OCI-LY7 (cell line): ENCODE results near the gene MAMDC2. TPM values are rescaled to one million over a fixed set of nuclear protein-coding genes. Genes with fewer than 3 reads are reported as not detected.

Experiments used
- BruUV-seq: library from RNA; stranded (reverse); fragments of 400-500 nt; replicated peaks from 2 replicates; lab custom pipeline; 2021; lab: Mats Ljungman, UMichigan
- CTCF ChIA-PET: fragments of 300-600 bp; sonication (Branson Sonifier 250); formaldehyde crosslinking; loops from one replicate; lab custom pipeline; 2022; ENCODE audit warnings: antibody characterized with exemption; ENCODE audit not compliant: unreplicated experiment; lab: Charles Lee
- POLR2A ChIA-PET: fragments of 300-600 bp; sonication (Branson Sonifier 250); formaldehyde crosslinking; loops from one replicate; lab custom pipeline; 2022; ENCODE audit warnings: antibody characterized with exemption; lab: Charles Lee
- DNase-seq: peaks from one replicate; pipeline ENCODE4 v3.0.0-alpha.2; 2015; ENCODE audit warnings: low spot score
- H2AFZ ChIP-seq: fragments of 200-600 bp; sonication (generic), shearing (Covaris generic); 2 replicates; pipeline ENCODE4 v1.6.1; 2014; ENCODE audit warnings: mild to moderate bottlenecking, antibody characterized with exemption, low read length, moderate library complexity
- H3K27ac ChIP-seq: fragments of 200-600 bp; sonication (generic); 2 replicates; pipeline ENCODE4 v1.5.1; 2014; ENCODE audit warnings: mixed run types, low read depth, mild to moderate bottlenecking, moderate library complexity, low read length, inconsistent platforms; ENCODE audit not compliant: poor library complexity, severe bottlenecking
- H3K36me3 ChIP-seq: fragments of 200-600 bp; sonication (generic); 2 replicates; pipeline ENCODE4 v1.6.1; 2014; ENCODE audit warnings: mild to moderate bottlenecking, antibody characterized with exemption, low read length, moderate library complexity, mixed read lengths; ENCODE audit not compliant: insufficient read depth
- H3K4me1 ChIP-seq: fragments of 200-600 bp; sonication (generic); 2 replicates; pipeline ENCODE4 v1.5.1; 2014; ENCODE audit warnings: mild to moderate bottlenecking, low read length; ENCODE audit not compliant: insufficient read depth, poor library complexity, severe bottlenecking
- H3K4me2 ChIP-seq: fragments of 200-600 bp; sonication (generic); 2 replicates; pipeline ENCODE4 v1.6.1; 2014; ENCODE audit warnings: mild to moderate bottlenecking, low read length
- H3K4me3 ChIP-seq: fragments of 200-600 bp; sonication (generic); 2 replicates; pipeline ENCODE4 v1.5.1; 2014; ENCODE audit warnings: mild to moderate bottlenecking, low read depth, low read length; ENCODE audit not compliant: poor library complexity, severe bottlenecking
- H3K79me2 ChIP-seq: fragments of 200-600 bp; sonication (generic); 2 replicates; pipeline ENCODE4 v1.6.1; 2016; ENCODE audit warnings: low read depth, mild to moderate bottlenecking, low read length, moderate library complexity, mixed read lengths; ENCODE audit not compliant: insufficient read depth
- H3K9me2 ChIP-seq: fragments of 200-600 bp; sonication (generic); 2 replicates; pipeline ENCODE4 v1.6.1; 2016; ENCODE audit warnings: mild to moderate bottlenecking, low read length, mixed read lengths; ENCODE audit not compliant: insufficient read depth
- H3K9me3 ChIP-seq: fragments of 200-600 bp; sonication (generic); 2 replicates; pipeline ENCODE4 v1.6.1; 2014; ENCODE audit warnings: mild to moderate bottlenecking, mixed run types, low read length, mixed read lengths
- H4K20me1 ChIP-seq: fragments of 200-600 bp; sonication (generic); 2 replicates; pipeline ENCODE4 v1.6.1; 2014; ENCODE audit warnings: mild to moderate bottlenecking, antibody characterized with exemption, low read length, moderate library complexity, mixed read lengths; ENCODE audit not compliant: insufficient read depth
- CTCF ChIP-seq: fragments of 200-600 bp; sonication (generic); conservative IDR thresholded peaks from 2 replicates; pipeline ENCODE4 v1.5.1; 2014; ENCODE audit warnings: mild to moderate bottlenecking, antibody characterized with exemption, low read length, moderate library complexity, mixed read lengths
- EZH2phosphoT487 ChIP-seq: fragments of 200-600 bp; sonication (generic); IDR thresholded peaks from 2 replicates; pipeline ENCODE4 v1.6.1; 2018; ENCODE audit warnings: low read depth, borderline replicate concordance, mild to moderate bottlenecking, mixed run types, antibody characterized with exemption, low read length, moderate library complexity, mixed read lengths
- intact Hi-C: fragments of 100-400 bp; cut with micrococcal nuclease; formaldehyde crosslinking; loops from one replicate; pipeline ENCODE4 v1.10.0; 2022; ENCODE audit not compliant: unreplicated experiment
- total RNA-seq, 2 experiments: library from RNA; depleted of rRNA in 1 of 2; stranded (reverse); fragments of >200 nt in 1 of 2; shearing (Covaris generic) in 1 of 2; gene quantifications; 2 replicates each; pipeline ENCODE4 v1.2.3, GENCODE V29; 2014 to 2022

The MAMDC2 gene
- total RNA-seq, 2 experiments from 2014 or later: not detected

GRCh38 chr9:70135176-70135575 lies 91.5 kb downstream of the MAMDC2 start:
- Histone ChIP-seq H3K9me3 (no peaks in the 10 kb centered on the region), H3K27ac (no peak overlapping the region), H3K9me2 (no peaks in the 10 kb centered on the region), H3K4me3 (no peak overlapping the region), H4K20me1 (no peaks in the 10 kb centered on the region), H2AFZ (no peak overlapping the region), H3K4me2 (no peak overlapping the region), H3K4me1 (no peaks in the 10 kb centered on the region), H3K79me2 (no peaks in the 10 kb centered on the region), H3K36me3 (no peaks in the 10 kb centered on the region)
- ChIA-PET CTCF (no interaction called here), POLR2A (no interaction called here)
- TF ChIP-seq EZH2phosphoT487: no peak
- no peak for TF ChIP-seq CTCF
- BruUV-seq: no TSS peak
- DNase-seq: no peak
- intact Hi-C loops: loop anchor here (10.0 kb wide), 1 partner anchor 60 kb away; no protein-coding TSS in a partner anchor

- CTCF ChIA-PET: no interaction called here
- Histone ChIP-seq H3K4me3 (no peak overlapping the region), H3K9me2 (no peaks in the 10 kb centered on the region), H4K20me1 (no peaks in the 10 kb centered on the region), H3K4me2 (no peak overlapping the region), H3K36me3 (no peaks in the 10 kb centered on the region), H3K79me2 (no peaks in the 10 kb centered on the region), H3K4me1 (no peaks in the 10 kb centered on the region), H3K27ac (no peak overlapping the region), H2AFZ (no peak overlapping the region), H3K9me3 (no peaks in the 10 kb centered on the region)
- POLR2A ChIA-PET: no interaction called here
- no peak for TF ChIP-seq CTCF
- TF ChIP-seq EZH2phosphoT487: no peak
- no peak for DNase-seq
- no TSS peak for BruUV-seq
- intact Hi-C loops: loop anchor here (10.0 kb wide), 1 partner anchor 58 kb away; no protein-coding TSS in a partner anchor
Observed at GRCh38 chr9:70136632-70137031, 93.0 kb downstream of the MAMDC2 start.

- Histone ChIP-seq H3K4me2 (no peak overlapping the region), H4K20me1 (no peaks in the 10 kb centered on the region), H3K9me3 (no peaks in the 10 kb centered on the region), H3K79me2 (no peaks in the 10 kb centered on the region), H2AFZ (no peak overlapping the region), H3K9me2 (no peaks in the 10 kb centered on the region), H3K36me3 (no peaks in the 10 kb centered on the region), H3K4me3 (no peak overlapping the region), H3K4me1 (no peaks in the 10 kb centered on the region), H3K27ac (no peak overlapping the region)
- CTCF ChIA-PET: no interaction called here
- TF ChIP-seq CTCF: no peak
- no peak for TF ChIP-seq EZH2phosphoT487
- DNase-seq: no peak
- intact Hi-C loops: loop anchor here (10.0 kb wide), 1 partner anchor 57 kb away; no protein-coding TSS in a partner anchor
- POLR2A ChIA-PET: no interaction called here
- BruUV-seq: no TSS peak
Observed at GRCh38 chr9:70137577-70137976, 93.9 kb downstream of the MAMDC2 start.
